HepG2 (cell line): ENCODE data around the gene SLC35F4. TPM values are rescaled to one million over a fixed set of nuclear protein-coding genes. Genes with fewer than 3 reads are reported as not detected.

Experiments
- ATAC-seq: fragments of 200-7000 bp; cut with Tn5 transposase; 3 replicates; pipeline ENCODE4 v1.9.1; 2020; ENCODE audit warnings: mild to moderate bottlenecking, moderate library complexity
- BruUV-seq: library from RNA; stranded (reverse); fragments of 400-500 nt; replicated peaks from 2 replicates; lab custom pipeline; 2021; lab: Mats Ljungman, UMichigan
- CTCF ChIA-PET: fragments of 300-600 bp; formaldehyde crosslinking; extraction: SDS; loops from one replicate; lab custom pipeline; 2021; ENCODE audit warnings: low total read pairs, inconsistent platforms, low intra/inter-chr PET ratio; lab: Yijun Ruan, JAX
- POLR2A ChIA-PET: fragments of 350-600 bp; sonication (Branson Sonifier 250); formaldehyde crosslinking; loops from one replicate; lab custom pipeline; 2020; ENCODE audit warnings: antibody characterized with exemption, inconsistent platforms; lab: Yijun Ruan, JAX
- DNase-seq: peaks from one replicate; pipeline ENCODE4 v3.0.0-alpha.2; 2015; ENCODE audit warnings: low spot score
- FAIRE-seq: peaks from 3 replicates; lab custom pipeline; 2011; peaks lifted over from hg19 to GRCh38; lab: Jason Lieb, UNC
- H2AFZ ChIP-seq: one replicate; pipeline ENCODE4 v1.6.1; 2011; ENCODE audit warnings: low read length, inconsistent platforms
- H3K27ac ChIP-seq: fragments of 300-600 bp; 3 replicates; pipeline ENCODE4 v1.8.0; 2011; ENCODE audit warnings: mixed run types, mild to moderate bottlenecking, mixed read lengths, low read length, inconsistent platforms; ENCODE audit not compliant: insufficient read depth; ENCODE audit errors: extremely low read length
- H3K27me3 ChIP-seq, 2 experiments: fragments of 200-600 bp in 1 of 2; 2 replicates in 1 of 2; 3 replicates in 1 of 2; pipeline versions ENCODE4 v1.6.0 to v1.8.0; 2011; ENCODE audit warnings: low read length in 2 of 2, mild to moderate bottlenecking in 2 of 2, moderate library complexity in 2 of 2, inconsistent platforms in 1 of 2; ENCODE audit not compliant: insufficient read depth in 2 of 2, control insufficient read depth in 1 of 2
- H3K36me3 ChIP-seq, 2 experiments: fragments of 200-600 bp in 1 of 2; replicated peaks in 1 of 2; 2 replicates in 1 of 2; 3 replicates in 1 of 2; pipeline versions ENCODE4 v1.5.1 to v1.8.0; 2011; ENCODE audit warnings: low read length in 2 of 2, inconsistent platforms in 1 of 2; ENCODE audit not compliant: insufficient read depth in 2 of 2, control insufficient read depth in 1 of 2
- H3K4me1 ChIP-seq: 2 replicates; pipeline ENCODE4 v1.5.1; 2012; ENCODE audit warnings: low read length, inconsistent platforms; ENCODE audit not compliant: insufficient read depth
- H3K4me2 ChIP-seq: 2 replicates; pipeline ENCODE4 v1.6.0; 2011; ENCODE audit warnings: low read depth, low read length, inconsistent platforms
- H3K4me3 ChIP-seq, 3 experiments: fragments of 200-600 bp in 1 of 3; sonication (generic), shearing (Covaris generic) in 1 of 3; replicated peaks in 1 of 3; 2 replicates each; pipeline ENCODE4 v1.5.1; 2011 to 2016; ENCODE audit warnings: low read length in 3 of 3, inconsistent platforms in 2 of 3, low read depth in 2 of 3, mild to moderate bottlenecking in 2 of 3, control low read depth in 1 of 3, mixed read lengths in 1 of 3; ENCODE audit not compliant: insufficient read depth in 1 of 3
- H3K79me2 ChIP-seq: one replicate; pipeline ENCODE4 v1.6.1; 2011; ENCODE audit warnings: low read length, inconsistent platforms; ENCODE audit not compliant: insufficient read depth
- H3K9ac ChIP-seq: 2 replicates; pipeline ENCODE4 v1.6.0; 2011; ENCODE audit warnings: mild to moderate bottlenecking, low read depth, low read length, inconsistent platforms; ENCODE audit not compliant: insufficient read depth
- H3K9me3 ChIP-seq: 2 replicates; pipeline ENCODE4 v1.5.1; 2012; ENCODE audit warnings: mild to moderate bottlenecking, low read length
- H4K20me1 ChIP-seq: 2 replicates; pipeline ENCODE4 v1.6.0; 2011; ENCODE audit warnings: inconsistent platforms, mild to moderate bottlenecking, low read length, moderate library complexity; ENCODE audit not compliant: insufficient read depth
- CTCF ChIP-seq: sonication (generic); formaldehyde crosslinking; IDR thresholded peaks from 2 replicates; pipeline ENCODE4 v1.5.0; 2020; ENCODE audit warnings: mild to moderate bottlenecking, missing genetic modification reagents, moderate library complexity
- E2F2 ChIP-seq: sonication (generic); formaldehyde crosslinking; IDR thresholded peaks from 2 replicates; pipeline ENCODE4 v1.4.0; 2020; ENCODE audit warnings: missing genetic modification reagents, borderline replicate concordance
- FOXA1 ChIP-seq, 2 experiments: fragments of 450-650 bp in 1 of 2; sonication (generic) in 1 of 2; formaldehyde crosslinking in 1 of 2; IDR thresholded peaks; 2 replicates each; pipeline versions ENCODE4 v1.4.0 to v1.6.1; 2016 to 2020; ENCODE audit warnings: missing genetic modification reagents in 1 of 2
- FOXA3 ChIP-seq: IDR thresholded peaks from 2 replicates; pipeline ENCODE4 v1.6.1; 2016; ENCODE audit warnings: missing genetic modification reagents, missing compliant biosample characterization
- LBX2 ChIP-seq: sonication (generic); formaldehyde crosslinking; IDR thresholded peaks from 2 replicates; pipeline ENCODE4 v1.5.0; 2020; ENCODE audit warnings: missing genetic modification reagents, mild to moderate bottlenecking, borderline replicate concordance
- SMC3 ChIP-seq: IDR thresholded peaks from 2 replicates; pipeline ENCODE4 v1.6.1; 2011; ENCODE audit warnings: low read length, improper control_type of control experiment
- STAG1 ChIP-seq: sonication (generic); formaldehyde crosslinking; IDR thresholded peaks from 2 replicates; pipeline ENCODE4 v1.4.0; 2020; ENCODE audit warnings: missing genetic modification reagents
- ZIK1 ChIP-seq: sonication (generic); formaldehyde crosslinking; IDR thresholded peaks from 2 replicates; pipeline ENCODE4 v1.5.0; 2020; ENCODE audit warnings: mild to moderate bottlenecking, low read depth, missing genetic modification reagents, borderline replicate concordance
- ZNF512B ChIP-seq: sonication (generic); formaldehyde crosslinking; IDR thresholded peaks from 2 replicates; pipeline ENCODE4 v1.5.1; 2020; ENCODE audit warnings: missing genetic modification reagents, mild to moderate bottlenecking, borderline replicate concordance
- in situ Hi-C: cut with HindIII; loops from 2 replicates; pipeline ENCODE4 v1.10.0; 2017; ENCODE audit warnings: low pct_unique_long_range_greater_than_20kb; ENCODE audit not compliant: extremely low pct_ligation_motif_present
- intact Hi-C: fragments of 100-400 bp; cut with micrococcal nuclease; formaldehyde crosslinking; loops from one replicate; pipeline ENCODE4 v1.10.0; 2022; ENCODE audit not compliant: unreplicated experiment
- polyA plus RNA-seq, 8 experiments: library from polyadenylated mRNA; depleted of rRNA in 3 of 8; stranded (reverse) in 7 of 8; unstranded in 1 of 8; fragments of >200 nt; fragmentation: Illumina TruSeq in 4 of 8; extraction: Trizol in 4 of 8; gene quantifications; 2 replicates each; pipeline versions ENCODE4 v1.2.1 to v1.2.3, GENCODE V29; 2011 to 2016; ENCODE audit warnings: low read depth in 4 of 8, missing spikeins in 1 of 8, mixed read lengths in 1 of 8; ENCODE audit not compliant: insufficient read depth in 1 of 8
- total RNA-seq, 5 experiments: library from RNA; depleted of rRNA; stranded (reverse); fragments of >200 nt; fragmentation: Illumina TruSeq; extraction: Trizol; gene quantifications; 2 replicates each; pipeline ENCODE4 v1.2.3, GENCODE V29; 2016; ENCODE audit warnings: low read depth in 1 of 5

Gene SLC35F4
- total and polyA plus RNA-seq, 2 of the 13 experiments (the other 11 are each of a cell fraction or from before 2014, with no cell fraction given): not detected

- no peaks in the 10 kb centered on the region for H3K27me3 ChIP-seq
- no TSS peak for BruUV-seq
- no peak overlapping the region for H2AFZ ChIP-seq
- ATAC-seq (peak; percentile 68), FAIRE-seq (no peak), DNase-seq (peak; percentile 39)
- intact Hi-C loops (loop anchor here (1.0 kb wide), 2 partner anchors 179 to 380 kb away; no protein-coding TSS in a partner anchor), in situ Hi-C loops (loop anchor here (5.0 kb wide), 1 partner anchor 380 kb away; no protein-coding TSS in a partner anchor)
- ChIA-PET POLR2A (no interaction called here), CTCF (interaction anchor here (0.8 to 1.9 kb wide), 3 partner anchors 179 to 380 kb away, joined by 4 to 8 read pairs (median 4); no protein-coding TSS in a partner anchor)
- H3K4me2 ChIP-seq: no peak overlapping the region
- no peaks in the 10 kb centered on the region for H3K79me2 ChIP-seq
- H3K9me3 ChIP-seq: no peaks in the 10 kb centered on the region
- no peak overlapping the region for H3K4me3 ChIP-seq
- H3K9ac ChIP-seq: no peak overlapping the region
- H4K20me1 ChIP-seq: no peaks in the 10 kb centered on the region
- H3K27ac ChIP-seq: no peak overlapping the region
- H3K4me1 ChIP-seq: no peaks in the 10 kb centered on the region
- H3K36me3 ChIP-seq: no peaks in the 10 kb centered on the region
- TF ChIP-seq STAG1 (peak; percentile 55), ZIK1 (CRISPR knock-in tag) (no peak), CTCF (CRISPR knock-in tag) (peak; percentile 45), E2F2 (CRISPR knock-in tag) (no peak), SMC3 (peak; percentile 50; the same call in 1 of the 2 replicates), FOXA3 (CRISPR knock-in tag) (peak; percentile 45; the same call in 1 of the 2 replicates), FOXA1 (IDR thresholded peaks at IDR 0.05) (no peak), FOXA1 (CRISPR knock-in tag; IDR thresholded peaks at IDR 0.05) (peak; percentile 69), ZNF512B (CRISPR knock-in tag) (no peak), LBX2 (CRISPR knock-in tag) (no peak)
These were observed 173.2 kb downstream of the SLC35F4 start for GRCh38 chr14:57692671-57693070.
